Measurements from ENCODE around the gene KIF3C. TPM values are rescaled to one million over a fixed set of nuclear protein-coding genes. Genes with fewer than 3 reads are reported as not detected.

The KIF3C gene
- total and polyA plus RNA-seq, 10 of the 15 experiments (the other 5 are each of a cell fraction or from before 2014, with no cell fraction given), result 0.10 to 0.63 (median 0.46) TPM

DNA sequence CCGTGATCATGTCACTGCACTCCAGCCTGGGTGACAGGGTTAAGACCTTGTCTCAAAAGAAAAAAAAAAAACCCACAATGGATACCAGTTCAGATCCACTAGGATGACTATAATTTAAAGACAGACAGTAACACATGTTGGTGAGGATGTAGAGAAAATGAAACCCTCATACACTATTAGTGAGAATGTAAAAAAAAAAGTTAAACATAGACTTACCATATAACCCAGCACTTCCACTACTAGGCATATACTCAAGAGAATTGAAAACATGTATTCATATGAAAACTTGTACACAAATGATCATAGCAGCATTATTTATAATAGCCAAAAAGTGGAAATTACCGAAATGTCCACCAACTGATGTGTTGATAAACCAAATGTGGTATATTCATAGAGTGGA is 48.7 kb downstream of the KIF3C start:
- H3K79me2 ChIP-seq (ENCODE audit: control insufficient read depth, insufficient read depth, low read length), result no peaks in the 10 kb centered on the region
- ATAC-seq (no peak; the same call in 2 of the 3 replicates), DNase-seq (ENCODE audit: low read depth, low spot score) (no peak), FAIRE-seq (no peak)
- H3K4me1 ChIP-seq (ENCODE audit: control insufficient read depth, insufficient read depth, low read length), result no peaks in the 10 kb centered on the region; the same call in 1 of the 2 replicates
- no peaks in the 10 kb centered on the region for H4K20me1 ChIP-seq (ENCODE audit: control insufficient read depth, insufficient read depth)
- H2AFZ ChIP-seq (ENCODE audit: control insufficient read depth, low read depth, low read length), result no peak overlapping the region
- CTCF ChIA-PET, result interaction anchor here (1.4 kb wide), 1 partner anchor 17 kb away, joined by 3 read pairs; no protein-coding TSS in a partner anchor
- no TSS peak for BruUV-seq (replicated peaks)
- H3K36me3 ChIP-seq (ENCODE audit: control insufficient read depth in 2 of 2, insufficient read depth in 2 of 2, low read length in 1 of 2), result no peaks in the 10 kb centered on the region
- H3K4me2 ChIP-seq (ENCODE audit: control insufficient read depth, insufficient read depth), result no peak overlapping the region
- no peak for TF ChIP-seq HDAC6 (IDR thresholded peaks at IDR 0.05; ENCODE audit: unreplicated experiment)
- POLR2A ChIA-PET, result no interaction called here
- in situ Hi-C loops (cut with MboI), result no loop called here
- SMC1A ChIA-PET (ENCODE audit: uncharacterized antibody, unreplicated experiment), result no interaction called here
- H3K27me3 ChIP-seq (replicated peaks in 1 of 2; ENCODE audit: control insufficient read depth in 2 of 2, insufficient read depth in 2 of 2, low read length in 1 of 2), result no peaks in the 10 kb centered on the region
- H3K9ac ChIP-seq (ENCODE audit: control insufficient read depth, insufficient read depth, low read length), result no peak overlapping the region
- RAD21 ChIA-PET (ENCODE audit: unreplicated experiment), result no interaction called here
- no peak overlapping the region for H3K27ac ChIP-seq (ENCODE audit: control insufficient read depth, insufficient read depth)
- intact Hi-C loops (cut with micrococcal nuclease; ENCODE audit: unreplicated experiment), result no loop called here
- no peaks in the 10 kb centered on the region for H3K9me3 ChIP-seq (replicated peaks; ENCODE audit: control insufficient read depth, insufficient read depth, low read length)
- no peak overlapping the region for H3K4me3 ChIP-seq
- 25% methylated on average over 2 of the region's 2 CpGs for WGBS (ENCODE audit: insufficient coverage, insufficient replicate concordance, low lambda C conversion rate, missing lambda C conversion rate)

DNA sequence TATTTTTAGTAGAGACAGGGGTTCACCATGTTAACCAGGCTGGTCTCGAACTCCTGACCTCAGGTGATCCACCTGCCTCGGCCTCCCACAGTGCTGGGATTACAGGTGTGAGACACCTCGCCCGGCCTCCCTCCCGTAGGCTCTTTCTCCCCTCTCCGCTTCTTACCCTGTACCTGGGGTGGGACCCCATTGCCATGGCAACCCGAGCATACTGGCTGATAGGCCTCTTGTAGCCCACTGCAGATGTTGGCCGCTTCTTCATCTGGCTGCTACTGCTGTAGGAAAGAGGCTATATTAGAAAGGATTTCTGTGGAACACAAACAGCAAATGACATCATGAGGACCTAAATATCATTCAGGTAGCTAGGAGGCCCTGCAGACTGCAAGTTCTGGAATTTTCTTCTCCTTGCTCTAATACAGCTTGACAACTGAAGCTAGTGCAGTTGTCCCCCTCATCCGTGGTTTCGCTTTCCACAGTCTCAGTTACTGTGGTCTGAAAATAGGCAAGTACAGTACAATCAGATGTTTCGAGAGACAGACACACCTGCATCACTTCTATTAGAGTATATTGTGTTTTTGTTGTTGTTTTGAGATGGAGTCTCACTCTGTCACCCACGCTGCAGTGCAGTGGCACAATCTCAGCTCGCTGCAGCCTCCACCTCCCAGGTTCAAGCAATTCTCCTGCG is 52.4 kb downstream of the KIF3C start:
- Histone ChIP-seq H3K4me1 (ENCODE audit: control insufficient read depth, insufficient read depth, low read length) (peaks cover 4% of the 10 kb centered on the region), H4K20me1 (ENCODE audit: control insufficient read depth, insufficient read depth) (no peaks in the 10 kb centered on the region), H3K4me2 (ENCODE audit: control insufficient read depth, insufficient read depth) (no peak overlapping the region), H3K27ac (ENCODE audit: control insufficient read depth, insufficient read depth) (no peak overlapping the region), H3K4me3 (no peak overlapping the region), H3K79me2 (ENCODE audit: control insufficient read depth, insufficient read depth, low read length) (no peaks in the 10 kb centered on the region), H3K27me3 (replicated peaks in 1 of 2; ENCODE audit: control insufficient read depth in 2 of 2, insufficient read depth in 2 of 2, low read length in 1 of 2) (no peaks in the 10 kb centered on the region), H2AFZ (ENCODE audit: control insufficient read depth, low read depth, low read length) (no peak overlapping the region), H3K9ac (ENCODE audit: control insufficient read depth, insufficient read depth, low read length) (no peak overlapping the region), H3K36me3 (ENCODE audit: control insufficient read depth in 2 of 2, insufficient read depth in 2 of 2, low read length in 1 of 2) (no peaks in the 10 kb centered on the region), H3K9me3 (replicated peaks; ENCODE audit: control insufficient read depth, insufficient read depth, low read length) (no peaks in the 10 kb centered on the region)
- CTCF ChIA-PET, result interaction anchor here (1.4 kb wide), 1 partner anchor 21 kb away, joined by 4 read pairs; no protein-coding TSS in a partner anchor
- RAD21 ChIA-PET (ENCODE audit: unreplicated experiment), result interaction anchor here (1.6 kb wide), 1 partner anchor 77 kb away, joined by 5 read pairs; no protein-coding TSS in a partner anchor
- POLR2A ChIA-PET, result no interaction called here
- DNase-seq (ENCODE audit: low read depth, low spot score) (no peak), ATAC-seq (no peak), FAIRE-seq (no peak)
- SMC1A ChIA-PET (ENCODE audit: uncharacterized antibody, unreplicated experiment), result no interaction called here
- intact Hi-C loops (cut with micrococcal nuclease; ENCODE audit: unreplicated experiment), result no loop called here
- no TSS peak for BruUV-seq (replicated peaks)
- no peak for TF ChIP-seq IKZF2 (IDR thresholded peaks at IDR 0.05)
- TF ChIP-seq IRF5 (IDR thresholded peaks at IDR 0.05; ENCODE audit: borderline replicate concordance), result no peak
- no peak for TF ChIP-seq STAT3 (IDR thresholded peaks at IDR 0.05; ENCODE audit: low read depth, low read length)
- no peak for TF ChIP-seq ZBED1 (IDR thresholded peaks at IDR 0.05; ENCODE audit: borderline replicate concordance)
- TF ChIP-seq POLR2AphosphoS2 (IDR thresholded peaks at IDR 0.05; ENCODE audit: low read depth, low read length), result no peak
- TF ChIP-seq POU2F2 (IDR thresholded peaks at IDR 0.05; ENCODE audit: borderline replicate concordance, low read depth, low read length), result no peak
- TF ChIP-seq NR2C1 (IDR thresholded peaks at IDR 0.05), result no peak
- WGBS (ENCODE audit: insufficient coverage, insufficient replicate concordance, low lambda C conversion rate, missing lambda C conversion rate), result 63% methylated on average over 14 of the region's 14 CpGs
- in situ Hi-C loops (cut with MboI), result no loop called here

Data from GM12878 (cell line).